ENCODE results near the gene CCBE1. TPM values are rescaled to one million over a fixed set of nuclear protein-coding genes. Genes with fewer than 3 reads are reported as not detected.

The CCBE1 gene
- total RNA-seq, 1 donor from 2014 or later: 4.1 TPM

- H3K4me2 ChIP-seq (ENCODE audit: low read length): no peak overlapping the region
- H3K9me3 ChIP-seq (ENCODE audit: insufficient read depth, low read depth, low read length): no peaks in the 10 kb centered on the region
- no peak overlapping the region for H3K4me3 Mint-ChIP-seq (ENCODE audit: unreplicated experiment)
- no peak overlapping the region for H2AFZ ChIP-seq (ENCODE audit: low read depth, low read length)
- no peaks in the 10 kb centered on the region for H3K36me3 ChIP-seq (ENCODE audit: insufficient read depth, low read length)
- peaks cover 5% of the 10 kb centered on the region for H3K4me1 ChIP-seq (ENCODE audit: insufficient read depth, low read length)
- no peak overlapping the region for H3K27ac ChIP-seq (ENCODE audit: low read depth, low read length)
- H3K9ac ChIP-seq (ENCODE audit: low read length): no peak overlapping the region
- FAIRE-seq (no peak), DNase-seq (ENCODE audit: low read depth) (no peak)
- H3K4me1 Mint-ChIP-seq (ENCODE audit: low read depth, unreplicated experiment): no peaks in the 10 kb centered on the region
- H3K27me3 Mint-ChIP-seq (ENCODE audit: low read depth, unreplicated experiment): peaks cover 29% of the 10 kb centered on the region
- peaks cover 4% of the 10 kb centered on the region for H3K9me3 Mint-ChIP-seq (ENCODE audit: unreplicated experiment)
- no peaks in the 10 kb centered on the region for H3K36me3 Mint-ChIP-seq (ENCODE audit: low read depth, unreplicated experiment)
- H3K27ac Mint-ChIP-seq (ENCODE audit: unreplicated experiment): no peak overlapping the region
- H3K79me2 ChIP-seq (ENCODE audit: insufficient read depth, low read length): no peaks in the 10 kb centered on the region
- H4K20me1 ChIP-seq (ENCODE audit: insufficient read depth, low read length): peaks cover 18% of the 10 kb centered on the region
- H3K4me3 ChIP-seq (ENCODE audit: insufficient read depth, low read depth, low read length): no peak overlapping the region
- TF ChIP-seq CTCF (IDR thresholded peaks at IDR 0.05; ENCODE audit: insufficient read depth, low read depth, low read length) (no peak), EZH2 (IDR thresholded peaks at IDR 0.05; ENCODE audit: insufficient read depth, low read length) (no peak)
- peaks cover 2% of the 10 kb centered on the region for H3K27me3 ChIP-seq (ENCODE audit: insufficient read depth, low read length)
Measured at GRCh38 chr18:59520562-59521355, 176.5 kb downstream of the CCBE1 start.

DNA sequence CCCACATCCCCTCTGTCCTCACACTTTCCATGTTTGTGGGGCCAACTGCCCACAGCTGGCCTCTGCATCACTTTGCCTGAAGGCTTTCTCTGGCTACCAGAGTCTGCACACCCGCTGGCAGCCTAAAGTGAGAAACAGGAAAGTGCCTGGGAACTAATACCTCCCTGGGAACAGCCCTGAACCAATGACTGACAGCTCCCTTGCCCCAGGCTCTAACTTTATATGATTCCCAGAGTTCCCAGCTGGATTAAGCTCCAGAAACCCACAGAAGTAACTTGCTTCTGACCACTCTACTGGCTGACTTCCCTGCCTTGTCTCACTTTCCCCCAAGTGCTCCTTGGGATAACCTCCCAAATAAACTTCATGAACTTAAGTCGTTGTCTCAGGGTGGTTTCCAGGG is 178.5 kb downstream of the CCBE1 start:
- no peak overlapping the region for H3K4me2 ChIP-seq (ENCODE audit: low read length)
- Mint-ChIP-seq H3K27ac (ENCODE audit: unreplicated experiment) (no peak overlapping the region), H3K36me3 (ENCODE audit: low read depth, unreplicated experiment) (no peaks in the 10 kb centered on the region), H3K4me3 (ENCODE audit: unreplicated experiment) (no peak overlapping the region), H3K27me3 (ENCODE audit: low read depth, unreplicated experiment) (peaks cover 18% of the 10 kb centered on the region), H3K4me1 (ENCODE audit: low read depth, unreplicated experiment) (no peaks in the 10 kb centered on the region), H3K9me3 (ENCODE audit: unreplicated experiment) (no peaks in the 10 kb centered on the region)
- no peak overlapping the region for H3K4me3 ChIP-seq (ENCODE audit: insufficient read depth, low read depth, low read length)
- H3K36me3 ChIP-seq (ENCODE audit: insufficient read depth, low read length): no peaks in the 10 kb centered on the region
- H4K20me1 ChIP-seq (ENCODE audit: insufficient read depth, low read length): peaks cover 26% of the 10 kb centered on the region
- peaks cover 18% of the 10 kb centered on the region for H3K4me1 ChIP-seq (ENCODE audit: insufficient read depth, low read length)
- H3K79me2 ChIP-seq (ENCODE audit: insufficient read depth, low read length): no peaks in the 10 kb centered on the region
- TF ChIP-seq EZH2 (IDR thresholded peaks at IDR 0.05; ENCODE audit: insufficient read depth, low read length) (no peak), CTCF (IDR thresholded peaks at IDR 0.05; ENCODE audit: insufficient read depth, low read depth, low read length) (no peak)
- no peak overlapping the region for H2AFZ ChIP-seq (ENCODE audit: low read depth, low read length)
- no peak overlapping the region for H3K9ac ChIP-seq (ENCODE audit: low read length)
- H3K27me3 ChIP-seq (ENCODE audit: insufficient read depth, low read length): peaks cover 2% of the 10 kb centered on the region
- H3K27ac ChIP-seq (ENCODE audit: low read depth, low read length): no peak overlapping the region
- FAIRE-seq: no peak
- no peak for DNase-seq (ENCODE audit: low read depth)
- no peaks in the 10 kb centered on the region for H3K9me3 ChIP-seq (ENCODE audit: insufficient read depth, low read depth, low read length)
